GM21576 (cell line): ENCODE data around the gene TEDC2.

Experiments used
- ATAC-seq: cut with Tn5 transposase; IDR thresholded peaks from one replicate; pipeline ENCODE4 v1.9.1; 2021; ENCODE audit warnings: mild to moderate bottlenecking, moderate library complexity; ENCODE audit not compliant: unreplicated experiment

The TEDC2 gene

GRCh38 chr16:2464333-2464732 lies 4.4 kb downstream of the TEDC2 start:
- no peak for ATAC-seq

GRCh38 chr16:2465653-2466415 lies 5.9 kb downstream of the TEDC2 start:
- ATAC-seq: no peak

DNA sequence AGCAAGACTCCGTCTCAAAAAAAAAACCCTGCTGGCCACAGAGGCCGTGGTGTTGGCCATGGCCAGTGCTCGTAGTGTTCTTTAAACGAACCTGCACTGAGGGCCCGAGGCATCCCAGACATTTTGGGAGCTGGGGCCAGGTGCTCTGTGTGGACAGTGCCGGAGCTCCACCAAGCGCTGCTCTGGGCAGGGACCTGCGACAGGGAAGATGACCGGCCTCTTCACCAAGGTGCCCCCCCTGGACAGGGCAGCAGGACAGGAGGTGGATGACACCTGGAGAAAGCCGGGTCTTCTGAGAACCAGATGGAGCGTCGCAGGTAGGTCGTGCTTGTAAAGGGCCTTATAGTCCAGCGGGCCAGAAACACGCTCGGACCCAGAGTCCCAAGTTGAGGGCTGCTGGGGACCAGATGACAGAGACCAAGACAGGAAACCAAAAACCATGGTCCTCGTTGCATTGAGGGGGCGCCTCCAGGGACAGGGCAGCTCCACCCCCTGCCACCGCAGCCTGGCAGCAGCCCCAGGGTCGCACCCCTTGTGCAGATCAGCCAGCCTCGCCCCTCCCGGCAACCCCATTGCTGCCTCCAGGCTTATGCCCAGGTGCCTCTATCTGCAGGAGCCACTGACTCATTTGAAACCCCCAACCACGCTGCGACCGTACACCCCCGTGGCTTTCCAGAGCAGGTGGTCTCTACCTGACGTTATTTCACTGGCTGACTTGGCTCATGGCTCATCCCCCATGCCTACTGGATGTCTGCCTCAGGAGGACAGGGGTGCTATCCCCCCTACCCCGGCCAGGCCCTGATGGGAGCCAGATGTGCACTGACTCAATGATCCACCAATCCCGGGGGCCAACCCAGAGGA lies 7.0 kb downstream of the TEDC2 start:
- ATAC-seq: no peak

DNA sequence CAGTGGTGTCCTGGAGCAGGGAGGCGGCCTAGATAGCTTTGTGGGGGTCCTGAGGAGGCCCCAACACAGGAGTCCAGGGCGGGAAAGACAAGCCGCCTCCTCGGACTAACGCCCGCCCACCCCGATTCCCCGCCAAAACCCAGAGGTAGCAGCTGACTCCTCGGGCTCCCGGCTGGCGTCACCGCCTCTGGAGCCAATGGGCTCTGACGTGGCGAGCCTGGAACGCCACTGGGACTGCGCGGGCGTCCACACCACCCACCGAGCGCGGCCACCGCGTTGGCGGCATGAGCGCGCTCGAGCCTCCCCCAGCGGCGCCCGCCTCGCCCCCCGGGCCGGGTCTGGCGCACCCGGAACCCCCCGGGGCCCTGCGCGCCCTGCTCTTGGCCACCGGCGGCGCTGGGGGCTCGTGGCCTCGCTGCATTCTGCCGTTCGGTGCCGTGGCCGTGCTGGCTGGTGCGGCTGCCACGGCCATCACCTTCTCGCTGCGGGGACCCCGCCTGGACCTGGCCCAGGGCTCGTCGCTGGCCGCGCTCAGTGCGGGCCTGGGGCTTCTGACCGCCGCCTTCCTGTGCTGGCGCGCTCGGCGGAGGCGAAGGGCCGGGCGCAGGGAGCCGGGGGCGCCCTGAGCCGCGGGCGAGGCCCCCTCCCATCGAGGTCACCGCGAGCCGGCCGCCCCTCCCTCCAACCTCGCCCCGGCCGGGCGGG lies 7.8 kb downstream of the TEDC2 start:
- ATAC-seq: no peak

DNA sequence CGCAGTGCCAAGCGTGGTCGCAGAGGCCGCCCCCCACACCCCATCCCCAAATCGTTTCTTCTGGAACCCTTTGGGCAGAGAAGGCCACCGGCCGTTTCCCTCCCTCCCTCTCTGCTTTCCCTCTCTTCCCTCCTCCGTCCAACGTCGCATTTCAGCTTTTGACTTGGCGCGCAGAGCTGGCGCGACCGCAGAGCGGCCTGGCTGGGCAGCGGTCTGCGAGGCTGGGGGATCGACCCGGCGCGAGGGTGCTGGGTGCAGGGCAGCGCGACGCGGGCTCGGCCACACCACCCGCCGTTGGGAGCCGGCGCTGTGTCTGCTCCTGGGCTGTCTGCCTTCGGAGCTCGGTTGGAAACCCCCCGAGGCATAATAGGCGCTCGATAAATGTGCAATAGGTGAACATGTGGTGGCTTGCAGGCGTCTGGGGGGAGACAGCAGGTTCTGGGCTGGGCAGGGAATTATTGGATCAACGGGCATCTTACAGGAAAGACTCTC lies 8.4 kb downstream of the TEDC2 start:
- ATAC-seq: no peak

DNA sequence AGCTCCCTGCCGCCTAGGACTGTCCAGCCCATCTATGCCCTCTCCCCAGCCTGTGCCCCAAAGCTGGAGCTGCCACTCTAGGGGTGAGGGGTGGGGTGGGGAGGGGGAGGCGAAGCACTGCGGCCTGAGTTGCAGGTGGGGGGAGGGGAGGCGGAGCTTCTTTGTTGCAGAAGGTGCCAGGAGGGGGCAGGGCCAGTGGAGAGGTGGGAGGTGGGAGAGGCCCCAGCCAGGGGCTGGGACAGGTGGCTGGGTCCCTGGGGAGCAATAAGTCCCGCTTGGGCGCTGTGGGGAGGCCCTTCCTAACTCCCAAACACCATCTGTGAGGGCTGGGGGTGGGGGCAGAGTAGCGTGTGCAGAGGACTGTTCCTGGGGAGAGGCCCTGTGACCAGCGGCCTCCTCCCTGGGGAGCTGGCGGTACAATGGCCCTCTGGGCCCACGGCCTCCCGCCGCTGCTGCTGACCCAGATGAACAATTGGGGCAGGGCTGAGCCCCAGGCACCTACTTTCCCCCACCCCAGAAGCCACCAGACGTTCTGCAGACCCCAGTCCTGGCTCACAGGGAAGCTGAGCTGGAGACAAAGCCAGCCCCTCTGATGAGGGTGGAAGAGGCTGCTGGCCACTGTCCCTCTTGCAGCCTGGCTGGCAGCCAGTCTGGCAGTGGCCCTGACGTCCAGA lies 9.0 kb downstream of the TEDC2 start:
- peak; percentile 36 for ATAC-seq

DNA sequence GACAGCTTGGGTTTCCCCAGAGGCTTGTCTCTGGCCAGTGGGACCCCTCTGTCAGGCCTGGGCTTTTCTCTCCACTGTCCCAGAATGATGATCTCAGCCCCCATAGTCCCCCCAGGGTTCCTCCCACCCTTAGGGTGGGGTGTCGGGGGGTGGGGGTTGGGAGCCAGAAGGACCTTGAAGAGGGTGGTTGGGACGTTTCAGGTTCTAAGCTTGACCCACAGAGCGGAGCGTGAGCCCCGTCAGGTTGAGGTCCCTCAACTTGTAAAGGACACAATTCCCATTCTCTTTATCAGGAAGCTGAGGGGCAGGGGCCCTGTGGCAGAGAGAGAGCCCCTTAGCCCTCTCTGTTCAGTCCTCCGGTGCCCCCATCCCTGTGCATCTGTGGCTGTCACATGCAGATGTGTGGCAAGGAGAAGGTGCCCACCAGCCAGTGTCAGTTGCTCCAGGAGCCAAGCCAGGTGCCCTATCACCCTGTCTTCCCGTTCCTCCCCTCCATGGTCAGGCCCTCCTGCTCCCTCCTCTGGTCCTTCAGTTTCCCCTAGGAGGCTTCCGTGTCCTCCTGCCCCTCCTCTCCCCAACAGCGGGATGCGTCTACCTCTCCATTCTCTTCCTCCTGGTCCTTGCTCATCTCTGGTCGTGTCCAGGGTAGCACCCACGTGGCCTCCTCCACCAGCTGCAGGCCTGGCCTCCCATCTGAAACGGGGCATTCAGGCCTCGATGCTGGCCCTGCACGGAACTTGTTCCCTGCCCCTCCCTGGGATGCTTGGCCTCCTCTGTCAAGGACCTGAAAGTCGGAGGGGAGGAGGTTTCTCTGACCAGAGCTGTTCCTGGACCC lies 9.7 kb downstream of the TEDC2 start:
- ATAC-seq: no peak

- ATAC-seq: no peak
Observed at GRCh38 chr16:2470234-2470601, 10.3 kb downstream of the TEDC2 start.

DNA sequence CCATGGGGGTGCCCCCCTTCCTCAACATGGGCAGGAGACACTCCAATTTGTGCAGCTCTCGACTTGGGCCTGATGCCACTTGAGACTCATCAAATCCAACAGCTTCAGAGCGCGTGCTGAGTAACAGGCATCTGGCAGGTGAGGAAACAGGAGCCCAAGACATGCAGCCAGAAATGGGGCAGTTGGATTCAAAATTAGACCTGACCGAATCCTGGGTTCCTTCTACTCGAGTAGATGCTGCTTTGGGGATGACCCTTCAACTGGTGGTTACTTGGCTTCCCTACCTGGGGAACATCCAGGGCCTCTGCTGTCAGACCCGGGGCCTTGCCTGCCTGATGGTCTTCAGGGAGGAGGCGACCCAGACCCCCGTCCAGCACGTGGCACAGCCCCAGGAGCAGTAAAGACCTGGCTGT lies 10.7 kb downstream of the TEDC2 start:
- no peak for ATAC-seq

- no peak for ATAC-seq
Observed at GRCh38 chr16:2471016-2471652, 11.2 kb downstream of the TEDC2 start, which contains the start of gene NTN3. Gene NTN3 (plus strand): TSS chr16:2471297. CDS start chr16:2471702, 405 bp downstream.

GRCh38 chr16:2471653-2472487 lies 12.0 kb downstream of the TEDC2 start:
- ATAC-seq: no peak

- ATAC-seq: no peak
Observed at GRCh38 chr16:2472488-2472864, 12.6 kb downstream of the TEDC2 start.

GRCh38 chr16:2472885-2473445 lies 13.1 kb downstream of the TEDC2 start:
- no peak for ATAC-seq

DNA sequence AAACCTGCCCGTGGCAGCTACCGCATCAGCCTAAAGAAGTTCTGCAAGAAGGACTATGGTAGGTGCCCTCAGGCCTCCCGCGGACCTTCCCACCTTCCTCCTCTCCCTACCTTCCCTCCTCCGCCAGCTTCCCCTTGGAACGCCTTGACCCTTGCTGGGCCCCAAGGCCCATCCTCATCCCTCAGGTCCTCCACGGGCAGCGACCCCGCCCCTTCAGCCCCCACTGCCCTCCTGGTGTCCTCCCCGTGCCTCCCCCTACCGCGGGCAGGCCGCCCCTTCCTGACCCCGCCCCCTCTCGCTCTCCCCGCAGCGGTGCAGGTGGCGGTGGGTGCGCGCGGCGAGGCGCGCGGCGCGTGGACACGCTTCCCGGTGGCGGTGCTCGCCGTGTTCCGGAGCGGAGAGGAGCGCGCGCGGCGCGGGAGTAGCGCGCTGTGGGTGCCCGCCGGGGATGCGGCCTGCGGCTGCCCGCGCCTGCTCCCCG lies 13.6 kb downstream of the TEDC2 start:
- no peak for ATAC-seq

- ATAC-seq: no peak
Observed at GRCh38 chr16:2473999-2474876, 14.3 kb downstream of the TEDC2 start.

GRCh38 chr16:2474877-2475412 lies 15.0 kb downstream of the TEDC2 start, which contains the start of gene TBC1D24:
Gene TBC1D24 (plus strand): TSS chr16:2475127. CDS start chr16:2496149, 21,022 bp downstream.
- ATAC-seq: peak; percentile 54
